ENCODE results near the gene ACTR2.

DNA sequence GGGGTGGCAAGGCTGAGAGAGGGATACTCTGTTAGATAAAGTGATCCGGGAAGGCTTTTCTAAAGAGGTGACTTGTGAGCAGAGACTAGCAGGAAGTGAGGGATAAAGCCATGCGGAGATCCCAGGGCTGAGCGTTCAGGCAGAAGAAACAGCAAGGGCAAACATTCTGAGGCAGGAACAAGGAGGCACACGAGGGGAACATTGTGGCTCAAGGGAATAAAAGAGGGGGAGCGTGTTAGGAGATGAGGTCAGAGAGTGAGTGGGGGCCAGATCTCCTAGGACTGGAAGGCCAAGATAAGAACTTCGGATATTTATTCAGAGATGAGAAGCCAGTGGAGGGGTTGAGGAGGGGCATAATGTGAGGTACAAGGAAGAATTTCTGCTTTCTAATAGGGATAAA, 67.1 kb downstream of the ACTR2 start:
- TF ChIP-seq POLR2AphosphoS5 (IDR thresholded peaks at IDR 0.05): no peak
- TF ChIP-seq, protein P1, sequence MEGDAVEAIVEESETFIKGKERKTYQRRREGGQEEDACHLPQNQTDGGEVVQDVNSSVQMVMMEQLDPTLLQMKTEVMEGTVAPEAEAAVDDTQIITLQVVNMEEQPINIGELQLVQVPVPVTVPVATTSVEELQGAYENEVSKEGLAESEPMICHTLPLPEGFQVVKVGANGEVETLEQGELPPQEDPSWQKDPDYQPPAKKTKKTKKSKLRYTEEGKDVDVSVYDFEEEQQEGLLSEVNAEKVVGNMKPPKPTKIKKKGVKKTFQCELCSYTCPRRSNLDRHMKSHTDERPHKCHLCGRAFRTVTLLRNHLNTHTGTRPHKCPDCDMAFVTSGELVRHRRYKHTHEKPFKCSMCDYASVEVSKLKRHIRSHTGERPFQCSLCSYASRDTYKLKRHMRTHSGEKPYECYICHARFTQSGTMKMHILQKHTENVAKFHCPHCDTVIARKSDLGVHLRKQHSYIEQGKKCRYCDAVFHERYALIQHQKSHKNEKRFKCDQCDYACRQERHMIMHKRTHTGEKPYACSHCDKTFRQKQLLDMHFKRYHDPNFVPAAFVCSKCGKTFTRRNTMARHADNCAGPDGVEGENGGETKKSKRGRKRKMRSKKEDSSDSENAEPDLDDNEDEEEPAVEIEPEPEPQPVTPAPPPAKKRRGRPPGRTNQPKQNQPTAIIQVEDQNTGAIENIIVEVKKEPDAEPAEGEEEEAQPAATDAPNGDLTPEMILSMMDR (IDR thresholded peaks at IDR 0.05): no peak
- no peak for TF ChIP-seq EP300 (IDR thresholded peaks at IDR 0.05; ENCODE audit: low read depth)
